SU-DHL-6 (cell line): ENCODE measurements around the gene ASXL1.

ENCODE experiments used
- EZH2phosphoT487 ChIP-seq: fragments of 200-600 bp; sonication (generic), shearing (Covaris generic); conservative IDR thresholded peaks from 2 replicates; pipeline ENCODE4 v1.6.1; 2018; ENCODE audit warnings: mild to moderate bottlenecking, antibody characterized with exemption, low read length, moderate library complexity, mixed read lengths
- TF ChIP-seq, protein P1 (sequence below): fragments of 200-600 bp; sonication (generic); IDR thresholded peaks from one replicate; pipeline ENCODE4 v1.5.1; 2017; ENCODE audit warnings: antibody characterized with exemption, mild to moderate bottlenecking, low read length, moderate library complexity; ENCODE audit not compliant: insufficient read depth, poor library complexity, severe bottlenecking

DNA sequence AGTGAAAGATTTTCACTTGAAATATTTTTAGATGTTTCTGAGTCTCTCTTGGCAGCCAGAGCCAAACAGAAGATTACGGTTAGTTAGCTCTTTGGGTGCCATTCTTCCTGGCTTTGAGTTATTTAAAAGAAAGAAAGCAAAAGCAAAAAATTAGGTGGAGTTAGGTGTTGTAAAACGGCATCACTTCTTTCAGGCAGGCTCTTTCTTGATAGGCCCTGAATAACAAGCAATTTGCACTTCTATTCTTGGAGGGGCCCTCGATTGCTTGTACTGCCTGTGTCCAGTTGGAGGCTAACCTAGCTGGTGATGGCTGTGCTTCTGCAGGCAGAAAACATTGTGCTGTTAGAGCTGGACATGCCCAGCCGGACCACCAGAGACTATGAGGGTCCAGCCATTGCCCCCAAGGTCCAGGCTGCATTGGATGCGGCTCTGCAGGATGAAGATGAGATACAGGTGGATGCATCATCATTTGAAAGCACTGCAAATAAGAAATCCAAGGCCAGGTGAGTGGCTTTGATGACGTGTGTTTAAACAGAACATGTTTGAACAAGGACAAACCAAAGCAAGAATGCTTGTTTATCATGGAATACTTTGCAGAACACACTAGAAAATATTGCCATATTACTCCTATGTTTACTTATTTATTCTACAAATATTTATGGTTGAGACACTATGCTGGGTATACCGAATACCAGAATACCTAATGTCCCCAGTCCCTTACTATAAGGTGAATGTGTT, 28.1 kb upstream of the ASXL1 start:
- TF ChIP-seq, protein P1, sequence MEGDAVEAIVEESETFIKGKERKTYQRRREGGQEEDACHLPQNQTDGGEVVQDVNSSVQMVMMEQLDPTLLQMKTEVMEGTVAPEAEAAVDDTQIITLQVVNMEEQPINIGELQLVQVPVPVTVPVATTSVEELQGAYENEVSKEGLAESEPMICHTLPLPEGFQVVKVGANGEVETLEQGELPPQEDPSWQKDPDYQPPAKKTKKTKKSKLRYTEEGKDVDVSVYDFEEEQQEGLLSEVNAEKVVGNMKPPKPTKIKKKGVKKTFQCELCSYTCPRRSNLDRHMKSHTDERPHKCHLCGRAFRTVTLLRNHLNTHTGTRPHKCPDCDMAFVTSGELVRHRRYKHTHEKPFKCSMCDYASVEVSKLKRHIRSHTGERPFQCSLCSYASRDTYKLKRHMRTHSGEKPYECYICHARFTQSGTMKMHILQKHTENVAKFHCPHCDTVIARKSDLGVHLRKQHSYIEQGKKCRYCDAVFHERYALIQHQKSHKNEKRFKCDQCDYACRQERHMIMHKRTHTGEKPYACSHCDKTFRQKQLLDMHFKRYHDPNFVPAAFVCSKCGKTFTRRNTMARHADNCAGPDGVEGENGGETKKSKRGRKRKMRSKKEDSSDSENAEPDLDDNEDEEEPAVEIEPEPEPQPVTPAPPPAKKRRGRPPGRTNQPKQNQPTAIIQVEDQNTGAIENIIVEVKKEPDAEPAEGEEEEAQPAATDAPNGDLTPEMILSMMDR, result no peak
- TF ChIP-seq EZH2phosphoT487, result no peak
